ENCODE measurements around the gene ADGRV1.

DNA sequence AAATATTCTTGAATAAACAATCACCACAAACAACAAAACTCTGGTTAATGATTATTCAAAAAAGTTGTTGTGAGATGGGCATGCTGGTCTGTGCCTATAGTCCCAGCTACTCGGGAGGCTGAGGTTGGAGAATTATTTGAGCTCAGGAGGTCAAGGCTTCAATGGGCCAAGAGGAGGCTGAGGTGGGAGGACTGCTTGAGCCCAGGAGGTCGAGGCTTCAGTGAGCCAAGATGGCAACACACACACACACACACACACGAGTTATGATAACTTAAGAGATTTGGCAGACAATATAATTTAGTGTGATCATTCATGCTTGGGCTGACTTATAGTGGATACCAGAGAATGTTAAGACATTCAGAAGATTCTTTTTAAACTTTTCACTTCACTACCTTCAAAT lies 44.1 kb upstream of the ADGRV1 start:
- TF ChIP-seq POLR2AphosphoS5 (IDR thresholded peaks at IDR 0.05) (no peak), RAD21 (conservative IDR thresholded peaks at IDR 0.05) (no peak)

Measured in neural cell (in vitro differentiated cells).